PC-3 (cell line): Measurements from ENCODE around the gene MALRD1. TPM values are rescaled to one million over a fixed set of nuclear protein-coding genes. Genes with fewer than 3 reads are reported as not detected.

Source experiments
- ATAC-seq: fragments of 200-7000 bp; cut with Tn5 transposase; 2 replicates; pipeline ENCODE4 v1.9.1; 2020; ENCODE audit warnings: mild to moderate bottlenecking, moderate library complexity
- BruUV-seq: library from RNA; stranded (reverse); fragments of 400-500 nt; replicated peaks from 2 replicates; lab custom pipeline; 2021; lab: Mats Ljungman, UMichigan
- CTCF ChIA-PET: fragments of 300-600 bp; sonication (Branson Sonifier 250); formaldehyde crosslinking; loops from one replicate; lab custom pipeline; 2022; ENCODE audit warnings: antibody characterized with exemption; lab: Charles Lee
- POLR2A ChIA-PET: fragments of 300-600 bp; sonication (Branson Sonifier 250); formaldehyde crosslinking; loops from one replicate; lab custom pipeline; 2022; ENCODE audit warnings: antibody characterized with exemption; ENCODE audit not compliant: unreplicated experiment; lab: Charles Lee
- DNase-seq: peaks from one replicate; pipeline ENCODE4 v3.0.0-alpha.2; 2015
- H2AFZ ChIP-seq: fragments of 300-600 bp; sonication (generic); 2 replicates; pipeline ENCODE4 v1.6.0; 2016; ENCODE audit warnings: antibody characterized with exemption, low read length
- H3F3A ChIP-seq: fragments of 300-600 bp; sonication (generic); one replicate; pipeline ENCODE4 v1.6.0; 2017; ENCODE audit warnings: antibody characterized with exemption, low read length, control low read depth, mild to moderate bottlenecking; ENCODE audit not compliant: unreplicated experiment
- H3K27ac ChIP-seq: fragments of 300-600 bp; sonication (generic); 2 replicates; pipeline ENCODE4 v1.5.1; 2016; ENCODE audit warnings: mild to moderate bottlenecking, low read length
- H3K27me3 ChIP-seq: fragments of 300-600 bp; sonication (generic); 2 replicates; pipeline ENCODE4 v1.6.1; 2016; ENCODE audit warnings: low read length, mixed read lengths
- H3K36me3 ChIP-seq: fragments of 300-600 bp; sonication (generic); 2 replicates; pipeline ENCODE4 v1.6.1; 2016; ENCODE audit warnings: low read depth, mixed run types, low read length, mixed read lengths
- H3K4me1 ChIP-seq: fragments of 300-600 bp; sonication (generic); 2 replicates; pipeline ENCODE4 v1.5.1; 2016; ENCODE audit warnings: low read length; ENCODE audit not compliant: insufficient read depth
- H3K4me2 ChIP-seq: fragments of 300-600 bp; sonication (generic); 2 replicates; pipeline ENCODE4 v1.6.0; 2016; ENCODE audit warnings: low read length
- H3K4me3 ChIP-seq: fragments of 300-600 bp; sonication (generic); 2 replicates; pipeline ENCODE4 v1.5.1; 2016; ENCODE audit warnings: mild to moderate bottlenecking, low read length, mixed read lengths
- H3K79me2 ChIP-seq: fragments of 300-600 bp; sonication (generic); 2 replicates; pipeline ENCODE4 v1.6.1; 2017; ENCODE audit warnings: low read length, mixed read lengths
- H3K9ac ChIP-seq: fragments of 300-600 bp; sonication (generic); 2 replicates; pipeline ENCODE4 v1.6.0; 2016; ENCODE audit warnings: mild to moderate bottlenecking, low read length
- H3K9me2 ChIP-seq: fragments of 300-600 bp; sonication (generic); replicated peaks from 2 replicates; pipeline ENCODE4 v1.6.1; 2016; ENCODE audit warnings: mixed run types, low read length, mixed read lengths
- H3K9me3 ChIP-seq: fragments of 300-600 bp; sonication (generic); 2 replicates; pipeline ENCODE4 v1.6.1; 2016; ENCODE audit warnings: low read length, mixed read lengths
- H4K20me1 ChIP-seq: fragments of 300-600 bp; sonication (generic); 2 replicates; pipeline ENCODE4 v1.6.1; 2016; ENCODE audit warnings: low read length, mixed read lengths
- EZH2 ChIP-seq: fragments of 300-600 bp; sonication (generic); IDR thresholded peaks from one replicate; pipeline ENCODE4 v1.6.1; 2017; ENCODE audit warnings: antibody characterized with exemption, mild to moderate bottlenecking, low read length; ENCODE audit not compliant: unreplicated experiment
- EZH2phosphoT487 ChIP-seq: fragments of 300-600 bp; sonication (generic); IDR thresholded peaks from 2 replicates; pipeline ENCODE4 v1.6.1; 2018; ENCODE audit warnings: mild to moderate bottlenecking, antibody characterized with exemption, low read length, borderline replicate concordance
- intact Hi-C: fragments of 100-400 bp; cut with micrococcal nuclease; formaldehyde crosslinking; loops from 2 replicates; pipeline ENCODE4 v1.9.0; 2023
- total RNA-seq: library from RNA; depleted of rRNA; stranded (reverse); fragments of >200 nt; gene quantifications from 2 replicates; pipeline ENCODE4 v1.2.3, GENCODE V29; 2014
- TF ChIP-seq, protein P1 (sequence below): fragments of 300-600 bp; sonication (generic); conservative IDR thresholded peaks from 2 replicates; pipeline ENCODE4 v1.5.1; 2017; ENCODE audit warnings: antibody characterized with exemption, low read depth, mild to moderate bottlenecking, low read length

MALRD1 gene
- total RNA-seq, 1 experiment from 2014 or later, result not detected

DNA sequence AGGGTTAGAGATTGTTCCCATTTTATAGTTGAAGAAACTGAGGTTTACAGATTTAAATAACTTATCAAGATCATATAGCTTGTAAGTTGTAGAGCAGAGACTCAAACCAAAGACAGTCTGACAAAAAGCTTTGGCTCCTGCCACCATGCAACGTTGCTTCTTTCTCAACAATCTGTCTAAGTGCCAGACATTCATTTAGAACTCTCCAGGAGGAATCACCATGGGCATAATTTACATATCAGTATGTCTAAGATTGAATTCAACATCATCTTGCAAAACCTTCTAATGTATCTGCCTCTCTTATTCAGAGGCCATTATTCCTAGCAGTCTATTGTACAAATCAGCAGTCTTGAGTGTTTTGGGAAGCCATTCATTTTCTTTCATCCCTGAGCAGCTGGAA, 604.1 kb downstream of the MALRD1 start:
- H3K4me1 ChIP-seq, result no peaks in the 10 kb centered on the region
- POLR2A ChIA-PET, result no interaction called here
- ATAC-seq, result no peak

DNA sequence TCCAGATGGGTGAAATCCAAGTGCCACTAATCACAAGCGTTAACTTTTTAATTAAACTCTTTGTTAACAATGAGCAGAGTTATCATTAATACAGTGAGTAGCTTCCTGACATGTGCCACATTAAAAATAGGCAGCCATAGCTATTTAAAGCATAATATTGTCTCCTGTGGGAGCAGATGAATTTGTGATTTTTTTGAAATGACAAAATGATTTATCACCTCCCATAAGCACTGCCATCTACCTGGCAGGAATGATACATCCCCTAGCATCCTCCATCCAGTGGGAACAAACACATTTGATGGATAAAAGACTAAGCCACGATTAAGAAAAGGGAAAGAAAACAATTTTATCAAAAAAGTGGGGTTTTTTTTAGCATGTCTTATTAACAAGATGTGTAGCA, 605.3 kb downstream of the MALRD1 start:
- no peaks in the 10 kb centered on the region for H3K9me3 ChIP-seq
- TF ChIP-seq EZH2phosphoT487, result no peak
- TF ChIP-seq, protein P1, sequence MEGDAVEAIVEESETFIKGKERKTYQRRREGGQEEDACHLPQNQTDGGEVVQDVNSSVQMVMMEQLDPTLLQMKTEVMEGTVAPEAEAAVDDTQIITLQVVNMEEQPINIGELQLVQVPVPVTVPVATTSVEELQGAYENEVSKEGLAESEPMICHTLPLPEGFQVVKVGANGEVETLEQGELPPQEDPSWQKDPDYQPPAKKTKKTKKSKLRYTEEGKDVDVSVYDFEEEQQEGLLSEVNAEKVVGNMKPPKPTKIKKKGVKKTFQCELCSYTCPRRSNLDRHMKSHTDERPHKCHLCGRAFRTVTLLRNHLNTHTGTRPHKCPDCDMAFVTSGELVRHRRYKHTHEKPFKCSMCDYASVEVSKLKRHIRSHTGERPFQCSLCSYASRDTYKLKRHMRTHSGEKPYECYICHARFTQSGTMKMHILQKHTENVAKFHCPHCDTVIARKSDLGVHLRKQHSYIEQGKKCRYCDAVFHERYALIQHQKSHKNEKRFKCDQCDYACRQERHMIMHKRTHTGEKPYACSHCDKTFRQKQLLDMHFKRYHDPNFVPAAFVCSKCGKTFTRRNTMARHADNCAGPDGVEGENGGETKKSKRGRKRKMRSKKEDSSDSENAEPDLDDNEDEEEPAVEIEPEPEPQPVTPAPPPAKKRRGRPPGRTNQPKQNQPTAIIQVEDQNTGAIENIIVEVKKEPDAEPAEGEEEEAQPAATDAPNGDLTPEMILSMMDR, result no peak
- DNase-seq (no peak), ATAC-seq (no peak)
- no peaks in the 10 kb centered on the region for H3K79me2 ChIP-seq
- H3K27ac ChIP-seq, result no peak overlapping the region
- no peak overlapping the region for H3K4me3 ChIP-seq
- no peaks in the 10 kb centered on the region for H3K9me2 ChIP-seq
- ChIA-PET CTCF (no interaction called here), POLR2A (no interaction called here)
- no peaks in the 10 kb centered on the region for H3F3A ChIP-seq
- no peak overlapping the region for H3K4me2 ChIP-seq
- BruUV-seq, result no TSS peak
- H3K4me1 ChIP-seq, result no peaks in the 10 kb centered on the region
- H4K20me1 ChIP-seq, result no peaks in the 10 kb centered on the region
- no peak overlapping the region for H3K9ac ChIP-seq
- H3K36me3 ChIP-seq, result no peaks in the 10 kb centered on the region
- H3K27me3 ChIP-seq, result no peaks in the 10 kb centered on the region
- intact Hi-C loops, result no loop called here
- H2AFZ ChIP-seq, result no peak overlapping the region

More for the DNA sequence above, 604.1 kb downstream of the MALRD1 start:
- no peak overlapping the region for H3K4me2 ChIP-seq
- H2AFZ ChIP-seq, result no peak overlapping the region
- no peak overlapping the region for H3K27ac ChIP-seq
- no peak for DNase-seq
- no peaks in the 10 kb centered on the region for H3K27me3 ChIP-seq
- H3K9ac ChIP-seq, result no peak overlapping the region
- H3K79me2 ChIP-seq, result no peaks in the 10 kb centered on the region
- H4K20me1 ChIP-seq, result no peaks in the 10 kb centered on the region
- H3K36me3 ChIP-seq, result no peaks in the 10 kb centered on the region
- CTCF ChIA-PET, result no interaction called here
- H3K9me3 ChIP-seq, result no peaks in the 10 kb centered on the region
- no peaks in the 10 kb centered on the region for H3K9me2 ChIP-seq
- TF ChIP-seq, protein P1, result no peak
- TF ChIP-seq EZH2 (no peak), EZH2phosphoT487 (no peak)
- intact Hi-C loops, result no loop called here
- no TSS peak for BruUV-seq
- H3K4me3 ChIP-seq, result no peak overlapping the region
- H3F3A ChIP-seq, result no peaks in the 10 kb centered on the region

DNA sequence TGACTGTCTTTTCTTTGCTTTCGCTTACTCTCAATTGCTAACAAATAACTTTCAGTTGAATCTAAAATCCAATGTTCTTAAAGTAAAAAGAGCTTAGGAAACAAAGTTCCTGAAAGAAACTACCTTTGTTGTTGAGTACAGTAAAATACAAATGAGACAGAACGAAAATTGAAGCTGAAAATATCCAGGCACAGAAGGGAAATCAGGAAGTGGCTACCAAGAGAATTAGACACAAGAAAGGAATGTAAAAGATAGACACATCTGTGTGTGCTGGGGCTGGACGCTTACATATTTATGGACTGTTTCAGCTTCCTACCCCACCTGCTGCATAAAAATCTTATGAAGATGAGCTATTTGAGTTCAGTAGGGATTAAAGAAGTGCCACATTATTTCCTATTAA, 606.0 kb downstream of the MALRD1 start:
- no TSS peak for BruUV-seq
- Histone ChIP-seq H3K9ac (no peak overlapping the region), H3K79me2 (no peaks in the 10 kb centered on the region), H3F3A (no peaks in the 10 kb centered on the region), H3K9me2 (no peaks in the 10 kb centered on the region), H3K4me2 (no peak overlapping the region), H3K27me3 (no peaks in the 10 kb centered on the region), H3K9me3 (no peaks in the 10 kb centered on the region), H3K36me3 (no peaks in the 10 kb centered on the region), H3K27ac (no peak overlapping the region), H3K4me3 (no peak overlapping the region), H3K4me1 (no peaks in the 10 kb centered on the region), H2AFZ (no peak overlapping the region), H4K20me1 (no peaks in the 10 kb centered on the region)
- no peak for ATAC-seq
- TF ChIP-seq EZH2phosphoT487, result no peak
- TF ChIP-seq, protein P1, result no peak
- no peak for TF ChIP-seq EZH2
- CTCF ChIA-PET, result no interaction called here
- DNase-seq, result peak; percentile 10
- intact Hi-C loops, result no loop called here
- POLR2A ChIA-PET, result no interaction called here
